HG03060 (cell line): ENCODE measurements around the gene CYP19A1.

Experiments used
- ATAC-seq: cut with Tn5 transposase; IDR thresholded peaks from one replicate; pipeline ENCODE4 v1.9.1; 2021; ENCODE audit warnings: low read depth, moderate number of reproducible peaks; ENCODE audit not compliant: unreplicated experiment

CYP19A1 gene

GRCh38 chr15:51328926-51329325 lies 9.5 kb downstream of the CYP19A1 start:
- ATAC-seq: no peak

- ATAC-seq: no peak
These were observed 11.3 kb downstream of the CYP19A1 start for GRCh38 chr15:51327081-51327480.

GRCh38 chr15:51325167-51325566 lies 13.2 kb downstream of the CYP19A1 start:
- ATAC-seq: no peak

- ATAC-seq: no peak
These were observed 14.6 kb downstream of the CYP19A1 start for GRCh38 chr15:51323749-51324148.

- no peak for ATAC-seq
These were observed 15.6 kb downstream of the CYP19A1 start for GRCh38 chr15:51322621-51323296.

- no peak for ATAC-seq
These were observed 17.1 kb downstream of the CYP19A1 start for GRCh38 chr15:51321316-51321715.

- ATAC-seq: no peak
These were observed 17.6 kb downstream of the CYP19A1 start for GRCh38 chr15:51320843-51321242.

- ATAC-seq: no peak
These were observed 18.9 kb downstream of the CYP19A1 start for GRCh38 chr15:51319539-51319938.

GRCh38 chr15:51318382-51319150 lies 19.8 kb downstream of the CYP19A1 start:
- no peak for ATAC-seq

GRCh38 chr15:51316636-51317035 lies 21.8 kb downstream of the CYP19A1 start:
- no peak for ATAC-seq

GRCh38 chr15:51315726-51316125 lies 22.7 kb downstream of the CYP19A1 start:
- ATAC-seq: no peak

GRCh38 chr15:51314391-51315337 lies 23.7 kb downstream of the CYP19A1 start:
- ATAC-seq: no peak

- no peak for ATAC-seq
These were observed 24.6 kb downstream of the CYP19A1 start for GRCh38 chr15:51313644-51314280.

- ATAC-seq: no peak
These were observed 25.4 kb downstream of the CYP19A1 start for GRCh38 chr15:51313074-51313393.

- ATAC-seq: no peak
These were observed 26.0 kb downstream of the CYP19A1 start for GRCh38 chr15:51312166-51313073.

- no peak for ATAC-seq
These were observed 26.9 kb downstream of the CYP19A1 start for GRCh38 chr15:51311510-51311909.

- ATAC-seq: no peak
These were observed 28.3 kb downstream of the CYP19A1 start for GRCh38 chr15:51310064-51310463.

- ATAC-seq: no peak
These were observed 30.6 kb downstream of the CYP19A1 start for GRCh38 chr15:51307811-51308210.

- ATAC-seq: no peak
These were observed 31.1 kb downstream of the CYP19A1 start for GRCh38 chr15:51307325-51307724.
